Stimulated activated memory B cell treated with anti-CD40 and anti-IgM and Interleukin-4, amounts not matched to agents 10 μg/mL and 1 μg/mL and 100 μg/mL, for 72 hours (primary cell): ENCODE data around the gene ATP1A1.

Experiments
- ATAC-seq: fragments of 150-1000 bp; cut with Tn5 transposase; 2 replicates; pipeline ENCODE4 v1.10.0; 2021
- H3K27ac Mint-ChIP-seq: one replicate; pipeline ENCODE4 v1.8.0; 2022; ENCODE audit warnings: mild to moderate bottlenecking, mixed read lengths
- H3K27me3 Mint-ChIP-seq: one replicate; pipeline ENCODE4 v1.8.0; 2022; ENCODE audit warnings: mixed read lengths
- H3K36me3 Mint-ChIP-seq: one replicate; pipeline ENCODE4 v1.8.0; 2022; ENCODE audit warnings: mixed read lengths
- H3K4me1 Mint-ChIP-seq: one replicate; pipeline ENCODE4 v1.8.0; 2022; ENCODE audit warnings: mixed read lengths
- H3K4me3 Mint-ChIP-seq: one replicate; pipeline ENCODE4 v1.8.0; 2022; ENCODE audit warnings: mild to moderate bottlenecking, moderate library complexity, mixed read lengths
- H3K9me3 Mint-ChIP-seq: one replicate; pipeline ENCODE4 v1.8.0; 2022; ENCODE audit warnings: mixed read lengths

Gene ATP1A1

DNA sequence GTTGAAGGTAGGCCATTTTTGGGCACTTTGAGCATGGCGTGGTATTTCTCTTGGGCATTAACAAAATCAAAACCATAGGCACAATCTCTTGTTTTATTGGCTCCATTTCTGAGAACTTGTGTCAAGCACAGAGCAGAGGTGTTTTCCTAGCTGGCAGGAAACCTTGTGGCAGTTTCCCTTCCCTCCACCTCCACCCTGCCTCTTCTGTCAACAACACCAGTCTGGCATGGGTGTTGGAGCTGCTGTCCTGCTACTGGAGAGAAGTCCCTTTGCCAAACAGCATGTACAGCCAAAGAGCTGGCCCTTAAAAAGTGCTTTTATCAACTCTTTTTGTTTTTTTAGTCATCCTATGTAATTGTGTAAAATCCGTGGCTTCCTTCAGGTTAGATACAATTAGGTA is 16.0 kb downstream of the ATP1A1 start:
- Mint-ChIP-seq H3K4me3 (no peak overlapping the region), H3K4me1 (peaks cover 30% of the 10 kb centered on the region), H3K27me3 (no peaks in the 10 kb centered on the region), H3K36me3 (peaks cover 67% of the 10 kb centered on the region), H3K27ac (peak overlapping the region; percentile 73), H3K9me3 (no peaks in the 10 kb centered on the region)
- no peak for ATAC-seq

DNA sequence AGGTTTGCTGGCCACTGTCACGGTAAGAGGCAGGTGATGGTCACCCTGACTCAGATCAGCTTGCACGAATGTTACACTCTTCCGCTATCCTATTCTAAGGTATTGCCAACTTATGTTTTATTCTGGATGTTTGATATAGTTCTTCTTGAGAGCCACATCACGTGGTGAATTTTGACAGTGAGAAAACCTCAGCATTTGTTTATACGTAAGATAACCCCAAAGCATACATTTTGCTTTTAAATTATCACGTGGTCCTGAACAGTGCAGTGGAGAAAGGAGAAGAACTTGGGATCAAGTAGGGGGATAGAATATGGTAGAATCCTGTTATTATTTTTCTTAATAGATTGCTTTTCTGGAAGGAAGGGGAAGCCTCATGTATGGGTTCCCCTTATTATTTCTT is 16.6 kb downstream of the ATP1A1 start:
- Mint-ChIP-seq H3K4me1 (peaks cover 36% of the 10 kb centered on the region), H3K9me3 (no peaks in the 10 kb centered on the region), H3K27ac (peak overlapping the region; percentile 73), H3K4me3 (no peak overlapping the region), H3K36me3 (peaks cover 73% of the 10 kb centered on the region), H3K27me3 (no peaks in the 10 kb centered on the region)
- no peak for ATAC-seq

DNA sequence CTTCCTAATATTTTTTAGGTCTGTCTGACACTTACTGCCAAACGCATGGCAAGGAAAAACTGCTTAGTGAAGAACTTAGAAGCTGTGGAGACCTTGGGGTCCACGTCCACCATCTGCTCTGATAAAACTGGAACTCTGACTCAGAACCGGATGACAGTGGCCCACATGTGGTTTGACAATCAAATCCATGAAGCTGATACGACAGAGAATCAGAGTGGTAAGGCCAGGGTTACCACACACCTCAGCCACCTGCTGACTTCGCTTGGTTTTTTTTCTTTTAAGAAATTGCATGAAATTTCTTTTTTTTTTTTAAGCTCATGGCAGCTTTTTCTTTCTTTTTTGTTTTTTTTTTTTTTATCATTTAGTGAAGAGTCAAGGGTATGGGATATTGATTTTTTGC is 17.2 kb downstream of the ATP1A1 start:
- no peaks in the 10 kb centered on the region for H3K27me3 Mint-ChIP-seq
- no peaks in the 10 kb centered on the region for H3K9me3 Mint-ChIP-seq
- H3K27ac Mint-ChIP-seq, result peak overlapping the region; percentile 73
- ATAC-seq, result peak; percentile 90
- no peak overlapping the region for H3K4me3 Mint-ChIP-seq
- peaks cover 36% of the 10 kb centered on the region for H3K4me1 Mint-ChIP-seq
- peaks cover 78% of the 10 kb centered on the region for H3K36me3 Mint-ChIP-seq

GRCh38 chr1:116391185-116391584 is 18.1 kb downstream of the ATP1A1 start:
- Mint-ChIP-seq H3K27ac (peak overlapping the region; percentile 73), H3K4me1 (peaks cover 36% of the 10 kb centered on the region)

GRCh38 chr1:116392717-116393404 is 19.8 kb downstream of the ATP1A1 start:
- Mint-ChIP-seq H3K27ac (peak overlapping the region; percentile 66), H3K36me3 (peaks cover 88% of the 10 kb centered on the region), H3K9me3 (no peaks in the 10 kb centered on the region), H3K4me1 (peaks cover 36% of the 10 kb centered on the region), H3K4me3 (no peak overlapping the region), H3K27me3 (no peaks in the 10 kb centered on the region)
- ATAC-seq, result no peak

More at GRCh38 chr1:116391185-116391584, 18.1 kb downstream of the ATP1A1 start:
- H3K4me3 Mint-ChIP-seq, result no peak overlapping the region
- H3K9me3 Mint-ChIP-seq, result no peaks in the 10 kb centered on the region
- peaks cover 82% of the 10 kb centered on the region for H3K36me3 Mint-ChIP-seq
- ATAC-seq, result no peak
- no peaks in the 10 kb centered on the region for H3K27me3 Mint-ChIP-seq

DNA sequence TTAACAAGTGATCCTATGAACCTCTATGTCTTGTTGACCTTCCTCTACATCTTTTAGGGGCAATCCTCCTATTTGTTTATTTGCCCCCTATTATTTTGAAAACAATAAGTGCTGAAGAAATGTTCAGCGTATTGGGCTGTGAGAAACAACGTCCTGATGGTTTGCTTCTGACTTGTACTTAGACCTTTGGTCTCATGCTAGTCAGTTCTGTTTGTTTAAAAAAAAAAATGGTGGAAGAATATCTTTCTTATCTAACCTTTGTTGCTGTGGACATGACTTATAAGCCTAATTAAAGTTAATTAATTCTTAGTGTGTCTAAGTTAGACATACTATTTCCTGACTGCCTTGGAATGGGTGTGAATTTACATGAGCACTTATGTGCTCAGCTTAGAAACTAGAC is 20.7 kb downstream of the ATP1A1 start:
- Mint-ChIP-seq H3K9me3 (no peaks in the 10 kb centered on the region), H3K27ac (peak overlapping the region; percentile 10)
- ATAC-seq, result no peak

DNA sequence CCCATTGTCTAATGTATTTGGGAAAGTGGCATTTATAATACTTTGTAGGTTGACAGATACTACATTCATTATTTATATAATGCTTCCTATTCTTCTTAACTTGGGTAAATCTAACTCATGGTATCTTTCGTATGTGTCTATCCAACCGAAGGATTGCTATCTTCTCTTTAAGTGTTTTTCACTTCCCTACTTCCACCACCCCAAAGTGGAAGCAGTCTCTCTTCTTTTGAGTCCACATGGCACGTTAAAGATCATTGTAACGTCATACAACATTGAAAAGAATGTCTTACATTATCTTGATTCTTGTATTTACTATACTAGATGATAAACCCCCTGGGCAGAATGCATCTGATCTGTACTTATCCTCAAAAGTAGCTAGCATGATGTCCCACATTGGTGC is 21.2 kb downstream of the ATP1A1 start:
- Mint-ChIP-seq H3K36me3 (peaks cover 88% of the 10 kb centered on the region), H3K9me3 (no peaks in the 10 kb centered on the region), H3K4me3 (no peak overlapping the region), H3K27me3 (no peaks in the 10 kb centered on the region), H3K27ac (peak overlapping the region; percentile 10), H3K4me1 (peaks cover 25% of the 10 kb centered on the region)
- peak; percentile 75 for ATAC-seq

More for the DNA sequence above, 20.7 kb downstream of the ATP1A1 start:
- H3K36me3 Mint-ChIP-seq, result peaks cover 88% of the 10 kb centered on the region
- H3K27me3 Mint-ChIP-seq, result no peaks in the 10 kb centered on the region
- H3K4me1 Mint-ChIP-seq, result peaks cover 30% of the 10 kb centered on the region
- no peak overlapping the region for H3K4me3 Mint-ChIP-seq

DNA sequence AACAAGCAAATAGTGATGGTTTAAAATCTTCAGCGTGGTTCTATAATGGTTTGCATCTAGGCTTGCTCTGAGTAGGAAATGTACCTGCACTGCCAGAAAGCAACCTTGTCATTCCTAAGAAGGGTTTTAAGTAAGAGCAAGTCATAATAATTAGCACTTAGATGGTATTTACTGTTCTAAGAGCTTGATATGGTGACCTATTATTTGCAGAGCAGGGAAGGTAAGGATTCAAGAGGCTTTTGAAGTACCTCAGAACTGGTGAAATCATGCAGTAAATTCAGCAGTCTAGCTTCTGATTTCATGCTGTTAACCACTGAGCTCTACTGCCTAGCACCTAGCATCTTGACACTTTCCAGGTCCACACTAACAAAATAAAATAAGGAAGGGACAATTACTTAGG is 23.7 kb downstream of the ATP1A1 start:
- Mint-ChIP-seq H3K4me3 (no peak overlapping the region), H3K4me1 (peaks cover 12% of the 10 kb centered on the region), H3K27me3 (no peaks in the 10 kb centered on the region), H3K27ac (no peak overlapping the region), H3K9me3 (no peaks in the 10 kb centered on the region), H3K36me3 (peaks cover 91% of the 10 kb centered on the region)
- ATAC-seq, result no peak

- H3K9me3 Mint-ChIP-seq, result no peaks in the 10 kb centered on the region
- H3K4me1 Mint-ChIP-seq, result peaks cover 12% of the 10 kb centered on the region
- peaks cover 91% of the 10 kb centered on the region for H3K36me3 Mint-ChIP-seq
- no peaks in the 10 kb centered on the region for H3K27me3 Mint-ChIP-seq
- H3K4me3 Mint-ChIP-seq, result no peak overlapping the region
- H3K27ac Mint-ChIP-seq, result no peak overlapping the region
- ATAC-seq, result no peak
Measured at GRCh38 chr1:116397728-116398127, 24.7 kb downstream of the ATP1A1 start.

- Mint-ChIP-seq H3K4me1 (peaks cover 5% of the 10 kb centered on the region), H3K27ac (peak overlapping the region; percentile 77), H3K27me3 (no peaks in the 10 kb centered on the region), H3K36me3 (peaks cover 88% of the 10 kb centered on the region), H3K9me3 (no peaks in the 10 kb centered on the region), H3K4me3 (no peak overlapping the region)
- no peak for ATAC-seq
Measured at GRCh38 chr1:116400780-116401179, 27.7 kb downstream of the ATP1A1 start.

DNA sequence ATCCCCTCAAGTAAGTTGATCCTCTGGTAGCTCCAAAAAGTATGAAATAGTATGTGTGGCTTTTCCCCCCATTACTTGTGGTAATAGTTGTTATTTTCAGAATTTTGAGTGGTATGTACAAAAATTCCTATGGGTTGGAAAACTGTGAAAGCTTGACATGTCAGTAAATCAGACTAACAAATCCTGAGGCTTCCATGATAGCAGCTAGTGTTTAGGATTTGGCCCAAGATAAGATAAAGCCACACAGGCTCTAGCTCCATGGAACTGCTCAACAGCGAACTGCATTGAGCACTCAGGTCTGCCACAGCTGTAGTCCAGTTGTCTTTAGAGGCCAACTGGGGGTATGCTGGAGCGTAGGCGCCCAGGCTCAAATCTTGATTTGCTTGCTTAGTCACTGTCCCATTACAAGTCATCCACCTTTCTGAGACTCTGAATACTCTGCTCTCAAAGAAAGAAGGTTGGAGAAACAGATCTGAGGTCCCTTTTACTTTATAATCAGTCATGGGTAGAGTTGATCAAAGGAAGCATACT is 28.7 kb downstream of the ATP1A1 start:
- H3K36me3 Mint-ChIP-seq, result peaks cover 88% of the 10 kb centered on the region
- H3K4me1 Mint-ChIP-seq, result peaks cover 5% of the 10 kb centered on the region
- H3K9me3 Mint-ChIP-seq, result no peaks in the 10 kb centered on the region
- no peak overlapping the region for H3K4me3 Mint-ChIP-seq
- no peak for ATAC-seq
- no peak overlapping the region for H3K27ac Mint-ChIP-seq
- no peaks in the 10 kb centered on the region for H3K27me3 Mint-ChIP-seq

DNA sequence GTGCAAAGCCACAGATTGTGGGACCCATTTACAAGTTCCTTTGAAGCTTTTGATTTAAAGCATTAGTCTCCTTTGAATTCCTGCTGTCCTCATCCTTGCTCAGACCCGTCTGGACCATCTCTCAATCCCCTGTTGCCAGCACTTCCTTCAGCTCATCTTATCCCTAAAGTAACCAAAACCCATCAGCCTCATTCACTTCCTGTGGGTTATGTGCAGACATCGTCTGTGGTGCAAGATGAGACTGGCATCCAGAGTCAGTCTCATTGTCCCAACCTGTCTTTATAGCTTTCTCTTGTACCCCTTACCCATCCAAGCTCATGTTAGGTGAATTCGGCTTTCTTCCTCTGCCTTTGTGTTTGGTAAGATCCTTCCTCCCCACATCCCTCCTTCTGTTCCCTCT is 29.3 kb downstream of the ATP1A1 start:
- peaks cover 88% of the 10 kb centered on the region for H3K36me3 Mint-ChIP-seq
- no peaks in the 10 kb centered on the region for H3K27me3 Mint-ChIP-seq
- no peaks in the 10 kb centered on the region for H3K9me3 Mint-ChIP-seq
- H3K27ac Mint-ChIP-seq, result no peak overlapping the region
- no peak overlapping the region for H3K4me3 Mint-ChIP-seq
- no peak for ATAC-seq
- H3K4me1 Mint-ChIP-seq, result peaks cover 5% of the 10 kb centered on the region

DNA sequence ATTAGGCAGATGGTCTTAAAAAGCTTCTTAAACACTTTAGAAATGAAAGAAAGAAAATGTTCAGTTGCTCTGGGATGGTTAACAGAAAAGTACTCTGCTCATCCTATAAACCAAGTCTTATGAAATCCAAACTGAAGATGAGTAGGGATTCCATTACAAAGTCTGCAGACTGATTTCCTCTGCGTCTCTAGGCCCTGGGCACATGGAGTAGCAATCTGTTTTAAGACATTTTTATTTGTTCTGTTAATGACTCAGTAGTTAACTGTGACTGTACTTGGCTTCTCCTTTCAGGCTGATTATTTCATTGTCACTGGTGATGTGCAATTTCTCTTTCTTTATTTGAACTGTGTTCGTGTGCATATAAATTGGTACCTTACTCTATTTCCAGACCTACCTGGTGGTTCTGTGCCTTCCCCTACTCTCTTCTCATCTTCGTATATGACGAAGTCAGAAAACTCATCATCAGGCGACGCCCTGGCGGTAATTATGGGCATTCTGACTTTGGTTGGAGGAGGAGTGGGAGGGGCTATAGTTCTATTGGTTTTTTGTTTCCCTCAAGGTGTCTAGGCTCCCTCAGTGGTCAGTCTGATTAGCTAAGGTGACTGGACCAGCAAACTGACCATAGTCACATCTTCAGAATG is 30.6 kb downstream of the ATP1A1 start:
- no peak overlapping the region for H3K27ac Mint-ChIP-seq
- peaks cover 84% of the 10 kb centered on the region for H3K36me3 Mint-ChIP-seq
- no peak for ATAC-seq
- no peak overlapping the region for H3K4me3 Mint-ChIP-seq
- no peaks in the 10 kb centered on the region for H3K27me3 Mint-ChIP-seq
- no peaks in the 10 kb centered on the region for H3K9me3 Mint-ChIP-seq
- peaks cover 5% of the 10 kb centered on the region for H3K4me1 Mint-ChIP-seq

DNA sequence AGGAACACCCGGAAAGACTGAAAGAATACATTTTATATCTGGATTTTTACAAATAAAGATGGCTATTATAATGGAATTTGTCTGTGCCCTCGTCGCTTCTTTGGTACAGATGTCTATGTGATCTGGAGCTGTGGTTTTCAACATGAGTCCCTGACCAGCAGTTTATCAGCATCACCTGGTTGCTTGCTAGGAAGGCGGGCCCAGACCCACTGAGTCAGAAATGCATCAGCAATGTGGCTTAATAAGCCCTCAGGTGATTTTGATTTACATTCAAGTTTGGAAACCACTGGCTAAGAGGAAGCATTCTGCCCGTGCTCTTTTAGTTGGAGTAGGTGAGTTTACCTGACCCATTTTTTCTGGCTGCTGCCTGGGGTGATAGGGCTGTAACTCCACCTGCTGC is 31.7 kb downstream of the ATP1A1 start:
- peaks cover 73% of the 10 kb centered on the region for H3K36me3 Mint-ChIP-seq
- H3K27me3 Mint-ChIP-seq, result no peaks in the 10 kb centered on the region
- H3K9me3 Mint-ChIP-seq, result no peaks in the 10 kb centered on the region
- no peak overlapping the region for H3K4me3 Mint-ChIP-seq
- no peak for ATAC-seq
- H3K4me1 Mint-ChIP-seq, result peaks cover 5% of the 10 kb centered on the region
- H3K27ac Mint-ChIP-seq, result no peak overlapping the region

GRCh38 chr1:116405241-116406135 is 32.4 kb downstream of the ATP1A1 start:
- H3K9me3 Mint-ChIP-seq, result no peaks in the 10 kb centered on the region
- no peaks in the 10 kb centered on the region for H3K27me3 Mint-ChIP-seq
- peaks cover 65% of the 10 kb centered on the region for H3K36me3 Mint-ChIP-seq
- H3K4me1 Mint-ChIP-seq, result no peaks in the 10 kb centered on the region
- ATAC-seq, result no peak
- no peak overlapping the region for H3K4me3 Mint-ChIP-seq
- no peak overlapping the region for H3K27ac Mint-ChIP-seq
